HG02763 (cell line): Measurements from ENCODE around the gene MTURN.

Experiments used
- ATAC-seq: cut with Tn5 transposase; IDR thresholded peaks from one replicate; pipeline ENCODE4 v1.9.1; 2021; ENCODE audit warnings: mild to moderate bottlenecking, moderate library complexity; ENCODE audit not compliant: unreplicated experiment

MTURN gene

GRCh38 chr7:30201921-30202320, 67.1 kb downstream of the MTURN start:
- no peak for ATAC-seq

GRCh38 chr7:30202671-30203070, 67.9 kb downstream of the MTURN start:
- no peak for ATAC-seq

DNA sequence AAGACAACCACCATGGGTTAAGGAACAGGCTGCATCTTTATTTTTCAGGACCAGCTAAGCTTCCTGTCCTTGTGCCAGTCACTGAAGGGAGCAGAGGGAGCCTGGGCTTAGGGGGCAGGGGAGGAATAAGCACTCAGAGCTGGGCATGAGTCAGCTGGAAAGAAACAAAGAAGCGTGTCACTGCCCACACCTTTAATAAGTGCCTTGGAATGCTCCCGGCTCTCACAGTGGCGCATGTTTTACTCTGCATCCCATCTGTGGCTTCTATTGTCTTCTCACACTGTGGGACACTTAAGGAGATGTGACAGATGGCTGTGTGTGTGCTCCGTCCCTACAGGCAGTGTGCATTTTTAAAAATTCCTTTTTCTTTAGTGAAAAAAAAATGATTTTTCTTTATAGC, 71.7 kb downstream of the MTURN start:
- no peak for ATAC-seq

GRCh38 chr7:30206942-30207341, 72.2 kb downstream of the MTURN start:
- no peak for ATAC-seq

DNA sequence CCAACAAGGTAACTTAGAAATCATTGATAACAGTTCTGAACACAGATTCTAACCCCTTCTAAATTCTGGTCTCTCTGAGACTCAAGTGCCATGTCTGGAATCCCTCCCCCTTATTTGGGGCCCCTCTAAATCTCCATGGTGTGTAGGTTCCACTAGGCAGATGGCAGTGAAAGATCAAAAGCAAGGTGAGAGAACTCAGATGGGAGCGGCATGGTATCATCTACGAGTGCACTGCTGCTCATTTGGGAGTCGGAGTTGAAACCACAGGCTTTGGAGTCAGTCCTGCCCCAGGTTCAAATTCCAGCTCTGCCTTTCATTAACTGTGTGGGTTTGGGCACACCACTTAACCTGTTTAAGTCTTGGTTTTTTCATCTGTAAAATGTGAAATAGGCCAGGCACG, 72.6 kb downstream of the MTURN start:
- no peak for ATAC-seq

GRCh38 chr7:30209951-30210350, 75.2 kb downstream of the MTURN start:
- ATAC-seq: no peak
